ENCODE results near the gene PNPLA7. TPM values are rescaled to one million over a fixed set of nuclear protein-coding genes. Genes with fewer than 3 reads are reported as not detected.

PNPLA7 gene
- total and polyA plus RNA-seq, 2 of the 13 experiments (the other 11 are each of a cell fraction or from before 2014, with no cell fraction given) = 0.42 to 1.5 TPM

- DNase-seq (ENCODE audit: low spot score) = no peak
- ChIA-PET POLR2A (interaction anchor here (1.9 kb wide), 1 partner anchor 11 kb away, joined by 6 read pairs; the partner anchor contains the start of gene ENTPD8), CTCF (ENCODE audit: low intra/inter-chr PET ratio, low total read pairs) (no interaction called here)
- no peak overlapping the region for H3K27ac ChIP-seq (ENCODE audit: extremely low read length, insufficient read depth, low read length)
- no peaks in the 10 kb centered on the region for H4K20me1 ChIP-seq (ENCODE audit: insufficient read depth, low read length)
- no peak overlapping the region for H3K4me3 ChIP-seq (replicated peaks in 1 of 3; ENCODE audit: insufficient read depth in 1 of 3, low read depth in 2 of 3, low read length in 3 of 3)
- H2AFZ ChIP-seq (ENCODE audit: low read length) = no peak overlapping the region
- H3K27me3 ChIP-seq (ENCODE audit: control insufficient read depth in 1 of 2, insufficient read depth in 2 of 2, low read length in 2 of 2) = no peaks in the 10 kb centered on the region
- no peak for FAIRE-seq
- intact Hi-C loops (cut with micrococcal nuclease; ENCODE audit: unreplicated experiment) (no loop called here), in situ Hi-C loops (cut with HindIII; ENCODE audit: extremely low pct_ligation_motif_present, low pct_unique_long_range_greater_than_20kb) (no loop called here)
- H3K9ac ChIP-seq (ENCODE audit: insufficient read depth, low read depth, low read length) = no peak overlapping the region
- no peaks in the 10 kb centered on the region for H3K9me3 ChIP-seq (ENCODE audit: low read length)
- H3K4me1 ChIP-seq (ENCODE audit: insufficient read depth, low read length) = peaks cover 3% of the 10 kb centered on the region; the same call in 1 of the 2 replicates
- H3K79me2 ChIP-seq (ENCODE audit: insufficient read depth, low read length) = no peaks in the 10 kb centered on the region
- WGBS (ENCODE audit: low lambda C conversion rate) = 48% methylated on average over 27 of the region's 34 CpGs
- H3K4me2 ChIP-seq (ENCODE audit: low read depth, low read length) = no peak overlapping the region
- peak; percentile 15; the same call in 2 of the 3 replicates for ATAC-seq
- BruUV-seq (replicated peaks) = no TSS peak
- no peaks in the 10 kb centered on the region for H3K36me3 ChIP-seq (replicated peaks in 1 of 2; ENCODE audit: control insufficient read depth in 1 of 2, insufficient read depth in 2 of 2, low read length in 2 of 2)
- TF ChIP-seq HNRNPLL (IDR thresholded peaks at IDR 0.05; ENCODE audit: low read depth, low read length, poor library complexity, severe bottlenecking) (peak; percentile 21), SP1 (IDR thresholded peaks at IDR 0.05) (no peak), SP1 (CRISPR knock-in tag; IDR thresholded peaks at IDR 0.05) (peak; percentile 83), BRD4 (CRISPR knock-in tag; IDR thresholded peaks at IDR 0.05) (no peak), AGO1 (IDR thresholded peaks at IDR 0.05; ENCODE audit: low read depth, low read length, poor library complexity, severe bottlenecking) (peak; percentile 75), ZNF362 (CRISPR knock-in tag; IDR thresholded peaks at IDR 0.05; ENCODE audit: borderline replicate concordance) (no peak), NCOR1 (IDR thresholded peaks at IDR 0.05; ENCODE audit: borderline replicate concordance, low read length) (no peak), PHF20 (CRISPR knock-in tag; IDR thresholded peaks at IDR 0.05) (no peak), ZNF891 (CRISPR knock-in tag; IDR thresholded peaks at IDR 0.05) (no peak), ZBTB43 (CRISPR knock-in tag; conservative IDR thresholded peaks at IDR 0.05) (no peak), AHR (CRISPR knock-in tag; IDR thresholded peaks at IDR 0.05) (no peak), ZNF552 (CRISPR knock-in tag; IDR thresholded peaks at IDR 0.05; ENCODE audit: borderline replicate concordance) (no peak), ZNF572 (CRISPR knock-in tag; IDR thresholded peaks at IDR 0.05) (no peak), SP2 (CRISPR knock-in tag; IDR thresholded peaks at IDR 0.05) (no peak), PAX8 (CRISPR knock-in tag; IDR thresholded peaks at IDR 0.05; ENCODE audit: borderline replicate concordance) (no peak), ZSCAN20 (CRISPR knock-in tag; IDR thresholded peaks at IDR 0.05; ENCODE audit: borderline replicate concordance) (no peak), HNRNPK (IDR thresholded peaks at IDR 0.05; ENCODE audit: low read depth, low read length, poor library complexity, severe bottlenecking) (no peak), ZNF530 (CRISPR knock-in tag; IDR thresholded peaks at IDR 0.05; ENCODE audit: low read depth) (no peak), LRRFIP1 (CRISPR knock-in tag; conservative IDR thresholded peaks at IDR 0.05) (no peak)
These were observed 120.1 kb downstream of the PNPLA7 start for GRCh38 chr9:137429974-137430722.

Data from HepG2 (cell line).